PC-3 (cell line): ENCODE data around the gene GOLGA8F. TPM values are rescaled to one million over a fixed set of nuclear protein-coding genes. Genes with fewer than 3 reads are reported as not detected.
"Not testable (repeated sequence)": the region's sequence is repeated elsewhere in the genome, so short reads cannot be mapped to it uniquely, and the experiment has no call there.

Experiments used
- ATAC-seq: fragments of 200-7000 bp; cut with Tn5 transposase; 2 replicates; pipeline ENCODE4 v1.9.1; 2020; ENCODE audit warnings: mild to moderate bottlenecking, moderate library complexity
- BruUV-seq: library from RNA; stranded (reverse); fragments of 400-500 nt; replicated peaks from 2 replicates; lab custom pipeline; 2021; lab: Mats Ljungman, UMichigan
- CTCF ChIA-PET: fragments of 300-600 bp; sonication (Branson Sonifier 250); formaldehyde crosslinking; loops from one replicate; lab custom pipeline; 2022; ENCODE audit warnings: antibody characterized with exemption; lab: Charles Lee
- POLR2A ChIA-PET: fragments of 300-600 bp; sonication (Branson Sonifier 250); formaldehyde crosslinking; loops from one replicate; lab custom pipeline; 2022; ENCODE audit warnings: antibody characterized with exemption; ENCODE audit not compliant: unreplicated experiment; lab: Charles Lee
- DNase-seq: peaks from one replicate; pipeline ENCODE4 v3.0.0-alpha.2; 2015
- H2AFZ ChIP-seq: fragments of 300-600 bp; sonication (generic); 2 replicates; pipeline ENCODE4 v1.6.0; 2016; ENCODE audit warnings: antibody characterized with exemption, low read length
- H3F3A ChIP-seq: fragments of 300-600 bp; sonication (generic); one replicate; pipeline ENCODE4 v1.6.0; 2017; ENCODE audit warnings: antibody characterized with exemption, low read length, control low read depth, mild to moderate bottlenecking; ENCODE audit not compliant: unreplicated experiment
- H3K27ac ChIP-seq: fragments of 300-600 bp; sonication (generic); 2 replicates; pipeline ENCODE4 v1.5.1; 2016; ENCODE audit warnings: mild to moderate bottlenecking, low read length
- H3K27me3 ChIP-seq: fragments of 300-600 bp; sonication (generic); 2 replicates; pipeline ENCODE4 v1.6.1; 2016; ENCODE audit warnings: low read length, mixed read lengths
- H3K36me3 ChIP-seq: fragments of 300-600 bp; sonication (generic); 2 replicates; pipeline ENCODE4 v1.6.1; 2016; ENCODE audit warnings: low read depth, mixed run types, low read length, mixed read lengths
- H3K4me1 ChIP-seq: fragments of 300-600 bp; sonication (generic); 2 replicates; pipeline ENCODE4 v1.5.1; 2016; ENCODE audit warnings: low read length; ENCODE audit not compliant: insufficient read depth
- H3K4me2 ChIP-seq: fragments of 300-600 bp; sonication (generic); 2 replicates; pipeline ENCODE4 v1.6.0; 2016; ENCODE audit warnings: low read length
- H3K4me3 ChIP-seq: fragments of 300-600 bp; sonication (generic); 2 replicates; pipeline ENCODE4 v1.5.1; 2016; ENCODE audit warnings: mild to moderate bottlenecking, low read length, mixed read lengths
- H3K79me2 ChIP-seq: fragments of 300-600 bp; sonication (generic); 2 replicates; pipeline ENCODE4 v1.6.1; 2017; ENCODE audit warnings: low read length, mixed read lengths
- H3K9ac ChIP-seq: fragments of 300-600 bp; sonication (generic); 2 replicates; pipeline ENCODE4 v1.6.0; 2016; ENCODE audit warnings: mild to moderate bottlenecking, low read length
- H3K9me2 ChIP-seq: fragments of 300-600 bp; sonication (generic); replicated peaks from 2 replicates; pipeline ENCODE4 v1.6.1; 2016; ENCODE audit warnings: mixed run types, low read length, mixed read lengths
- H3K9me3 ChIP-seq: fragments of 300-600 bp; sonication (generic); 2 replicates; pipeline ENCODE4 v1.6.1; 2016; ENCODE audit warnings: low read length, mixed read lengths
- H4K20me1 ChIP-seq: fragments of 300-600 bp; sonication (generic); 2 replicates; pipeline ENCODE4 v1.6.1; 2016; ENCODE audit warnings: low read length, mixed read lengths
- intact Hi-C: fragments of 100-400 bp; cut with micrococcal nuclease; formaldehyde crosslinking; loops from 2 replicates; pipeline ENCODE4 v1.9.0; 2023
- microRNA-seq: library from miRNA; unstranded; fragments of <30 nt; microRNA quantifications from one replicate; pipeline ENCODE4 v1.1.0, GENCODE V29; 2020; ENCODE audit not compliant: unreplicated experiment
- total RNA-seq: library from RNA; depleted of rRNA; stranded (reverse); fragments of >200 nt; gene quantifications from 2 replicates; pipeline ENCODE4 v1.2.3, GENCODE V29; 2014; rRNA removed

The GOLGA8F gene
- total RNA-seq, 1 experiment from 2014 or later: not detected

GRCh38 chr15:28420470-28420869 lies 42.0 kb downstream of the GOLGA8F start:
- BruUV-seq, H3K9me3 ChIP-seq, H3K79me2 ChIP-seq, H3K36me3 ChIP-seq, CTCF ChIA-PET, H3K27me3 ChIP-seq, H3K9ac ChIP-seq, H3K27ac ChIP-seq, H3F3A ChIP-seq, intact Hi-C loops, H3K4me2 ChIP-seq, H3K4me3 ChIP-seq, POLR2A ChIA-PET, H4K20me1 ChIP-seq, H2AFZ ChIP-seq, H3K9me2 ChIP-seq, H3K4me1 ChIP-seq: not testable (repeated sequence)
- peak; percentile 13; the same call in 1 of the 2 replicates for ATAC-seq
- peak; percentile 1 for DNase-seq

GRCh38 chr15:28435594-28435993 lies 57.1 kb downstream of the GOLGA8F start:
- H4K20me1 ChIP-seq, H3K4me3 ChIP-seq, H3K4me2 ChIP-seq, intact Hi-C loops, H3K79me2 ChIP-seq, H3K27ac ChIP-seq, CTCF ChIA-PET, H3K9ac ChIP-seq, POLR2A ChIA-PET, H3F3A ChIP-seq, ATAC-seq, H3K36me3 ChIP-seq, H3K9me3 ChIP-seq, H3K4me1 ChIP-seq, BruUV-seq, H3K9me2 ChIP-seq, DNase-seq, H3K27me3 ChIP-seq, H2AFZ ChIP-seq: not testable (repeated sequence)

Small RNAs within 50 kb of the gene (microRNA-seq; reads per million reads assigned to microRNA genes)
- gene MIR4509-2: not detected

Other genes with a start within 250 kb of the GOLGA8F start
- 45.9 and 69.3 TPM in 2 replicates for gene HERC2, start 56.5 kb upstream of the GOLGA8F start, total RNA-seq
- not detected in 2 replicates for gene GOLGA6L24, start 20.6 kb upstream of the GOLGA8F start, total RNA-seq
- gene GOLGA8G, start 154.3 kb downstream of the GOLGA8F start, total RNA-seq: not detected in 2 replicates
- gene GOLGA6L25, start 174.9 kb downstream of the GOLGA8F start, total RNA-seq: not detected in 2 replicates